GM12891 (cell line): ENCODE data around the gene SLC29A4.

Source experiments
- POLR2A ChIP-seq: IDR thresholded peaks from 2 replicates; pipeline ENCODE4 v1.6.1; 2011; ENCODE audit warnings: low read depth, low read length, control low read depth
- POLR2AphosphoS5 ChIP-seq: IDR thresholded peaks from 2 replicates; pipeline ENCODE4 v1.6.1; 2011; ENCODE audit warnings: low read depth, low read length, control low read depth
- POU2F2 ChIP-seq: IDR thresholded peaks from 2 replicates; pipeline ENCODE4 v1.6.1; 2011; ENCODE audit warnings: low read depth, mild to moderate bottlenecking, control low read depth, low read length, moderate library complexity
- SPI1 ChIP-seq: IDR thresholded peaks from 2 replicates; pipeline ENCODE4 v1.6.1; 2011; ENCODE audit warnings: low read depth, low read length, control low read depth
- TAF1 ChIP-seq: IDR thresholded peaks from 2 replicates; pipeline ENCODE4 v1.6.1; 2011; ENCODE audit warnings: low read depth, low read length, control low read depth

DNA sequence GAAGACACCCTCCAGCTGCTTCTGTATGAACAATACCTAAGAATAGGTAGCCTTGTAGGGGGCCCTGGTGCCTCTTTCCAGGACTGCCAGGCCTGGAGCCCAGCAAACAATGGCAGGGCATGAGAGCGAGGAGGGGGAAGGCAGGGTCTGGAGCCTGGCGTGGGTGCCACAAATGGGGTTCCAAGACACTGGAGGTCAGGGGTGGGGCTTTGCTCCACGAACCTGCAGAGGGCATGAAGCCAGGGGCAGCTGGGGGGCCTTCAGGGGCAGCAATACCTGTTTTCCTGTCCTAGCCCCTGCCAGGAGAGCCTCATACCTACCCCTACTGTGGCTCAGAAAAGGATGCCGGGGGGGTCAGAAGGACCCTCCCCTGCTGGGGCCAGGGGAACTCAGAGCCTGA lies 61.6 kb downstream of the SLC29A4 start:
- TF ChIP-seq POLR2AphosphoS5 (no peak), POLR2A (no peak), TAF1 (no peak), SPI1 (no peak), POU2F2 (no peak)
